KMS-11 (cell line): ENCODE results near the gene PLAGL2.

Source experiments
- H2AFZ ChIP-seq: fragments of 200-600 bp; sonication (generic); 2 replicates; pipeline ENCODE4 v1.6.1; 2016; ENCODE audit warnings: antibody characterized with exemption, mixed run types, low read depth
- H3K27ac ChIP-seq: fragments of 200-600 bp; sonication (generic); 2 replicates; pipeline ENCODE4 v1.6.1; 2016; ENCODE audit warnings: mild to moderate bottlenecking, mixed run types
- H3K27me3 ChIP-seq: fragments of 200-600 bp; sonication (generic); 2 replicates; pipeline ENCODE4 v1.6.1; 2017; ENCODE audit warnings: mild to moderate bottlenecking, low read depth, mixed run types, moderate library complexity; ENCODE audit not compliant: insufficient read depth
- H3K36me3 ChIP-seq: fragments of 200-600 bp; sonication (generic); 2 replicates; pipeline ENCODE4 v1.6.1; 2017; ENCODE audit warnings: mild to moderate bottlenecking, mixed run types; ENCODE audit not compliant: insufficient read depth
- H3K4me1 ChIP-seq: fragments of 200-600 bp; sonication (generic); 2 replicates; pipeline ENCODE4 v1.6.1; 2016; ENCODE audit warnings: mild to moderate bottlenecking, low read depth, mixed run types; ENCODE audit not compliant: poor library complexity, severe bottlenecking
- H3K4me2 ChIP-seq: fragments of 200-600 bp; sonication (generic); 2 replicates; pipeline ENCODE4 v1.7.0; 2016; ENCODE audit warnings: mild to moderate bottlenecking, mixed run types
- H3K4me3 ChIP-seq: fragments of 200-600 bp; sonication (generic); IDR thresholded peaks from 2 replicates; pipeline ENCODE4 v1.6.1; 2017; ENCODE audit warnings: low read depth, low read length, mixed read lengths; ENCODE audit not compliant: insufficient read depth
- H3K79me2 ChIP-seq: fragments of 200-600 bp; sonication (generic); 2 replicates; pipeline ENCODE4 v1.6.1; 2016; ENCODE audit warnings: low read depth, mixed run types; ENCODE audit not compliant: insufficient read depth
- H3K9ac ChIP-seq: fragments of 200-600 bp; sonication (generic); 2 replicates; pipeline ENCODE4 v1.6.1; 2016; ENCODE audit warnings: mild to moderate bottlenecking, mixed run types
- H4K20me1 ChIP-seq: fragments of 200-600 bp; sonication (generic); 2 replicates; pipeline ENCODE4 v1.6.1; 2016; ENCODE audit warnings: mild to moderate bottlenecking, mixed run types; ENCODE audit not compliant: insufficient read depth
- CTCF ChIP-seq: fragments of 200-600 bp; sonication (generic); conservative IDR thresholded peaks from 2 replicates; pipeline ENCODE4 v1.6.1; 2017; ENCODE audit warnings: low read depth, mild to moderate bottlenecking, antibody characterized with exemption, low read length, moderate library complexity, mixed read lengths

PLAGL2 gene

GRCh38 chr20:32150291-32150848 is 57.2 kb downstream of the PLAGL2 start:
- Histone ChIP-seq H3K36me3 (peaks cover 14% of the 10 kb centered on the region; the same call in 1 of the 2 replicates), H2AFZ (no peak overlapping the region), H3K4me3 (no peak overlapping the region), H3K4me1 (peaks cover 4% of the 10 kb centered on the region), H3K79me2 (no peaks in the 10 kb centered on the region), H3K4me2 (no peak overlapping the region), H3K9ac (no peak overlapping the region), H4K20me1 (no peaks in the 10 kb centered on the region), H3K27me3 (no peaks in the 10 kb centered on the region), H3K27ac (no peak overlapping the region)
- no peak for TF ChIP-seq CTCF

GRCh38 chr20:32149566-32150170 is 57.9 kb downstream of the PLAGL2 start:
- Histone ChIP-seq H3K4me1 (peaks cover 3% of the 10 kb centered on the region), H4K20me1 (no peaks in the 10 kb centered on the region), H3K4me3 (no peak overlapping the region), H3K27me3 (no peaks in the 10 kb centered on the region), H3K4me2 (no peak overlapping the region), H2AFZ (no peak overlapping the region), H3K79me2 (no peaks in the 10 kb centered on the region), H3K9ac (no peak overlapping the region), H3K27ac (no peak overlapping the region), H3K36me3 (peaks cover 14% of the 10 kb centered on the region; the same call in 1 of the 2 replicates)
- no peak for TF ChIP-seq CTCF

- no peak overlapping the region for H2AFZ ChIP-seq
- H3K27me3 ChIP-seq: no peaks in the 10 kb centered on the region
- no peak for TF ChIP-seq CTCF
- H4K20me1 ChIP-seq: no peaks in the 10 kb centered on the region
- no peaks in the 10 kb centered on the region for H3K79me2 ChIP-seq
- no peaks in the 10 kb centered on the region for H3K4me1 ChIP-seq
- H3K9ac ChIP-seq: no peak overlapping the region
- H3K4me3 ChIP-seq: no peak overlapping the region
- H3K27ac ChIP-seq: no peak overlapping the region
- H3K36me3 ChIP-seq: peaks cover 29% of the 10 kb centered on the region; the same call in 1 of the 2 replicates
- no peak overlapping the region for H3K4me2 ChIP-seq
Measured at GRCh38 chr20:32144898-32145662, 62.5 kb downstream of the PLAGL2 start.

- no peak overlapping the region for H3K27ac ChIP-seq
- H3K4me2 ChIP-seq: no peak overlapping the region
- H3K79me2 ChIP-seq: no peaks in the 10 kb centered on the region
- no peak overlapping the region for H3K4me3 ChIP-seq
- H4K20me1 ChIP-seq: no peaks in the 10 kb centered on the region
- no peaks in the 10 kb centered on the region for H3K27me3 ChIP-seq
- TF ChIP-seq CTCF: no peak
- H2AFZ ChIP-seq: no peak overlapping the region
- H3K9ac ChIP-seq: no peak overlapping the region
- H3K4me1 ChIP-seq: no peaks in the 10 kb centered on the region
- H3K36me3 ChIP-seq: peaks cover 26% of the 10 kb centered on the region; the same call in 1 of the 2 replicates
Measured at GRCh38 chr20:32142991-32143390, 64.6 kb downstream of the PLAGL2 start.
